ENCODE data around the gene PRTN3. TPM values are rescaled to one million over a fixed set of nuclear protein-coding genes. Genes with fewer than 3 reads are reported as not detected.

The PRTN3 gene
- total RNA-seq, 4 donors from 2014 or later, result not detected

DNA sequence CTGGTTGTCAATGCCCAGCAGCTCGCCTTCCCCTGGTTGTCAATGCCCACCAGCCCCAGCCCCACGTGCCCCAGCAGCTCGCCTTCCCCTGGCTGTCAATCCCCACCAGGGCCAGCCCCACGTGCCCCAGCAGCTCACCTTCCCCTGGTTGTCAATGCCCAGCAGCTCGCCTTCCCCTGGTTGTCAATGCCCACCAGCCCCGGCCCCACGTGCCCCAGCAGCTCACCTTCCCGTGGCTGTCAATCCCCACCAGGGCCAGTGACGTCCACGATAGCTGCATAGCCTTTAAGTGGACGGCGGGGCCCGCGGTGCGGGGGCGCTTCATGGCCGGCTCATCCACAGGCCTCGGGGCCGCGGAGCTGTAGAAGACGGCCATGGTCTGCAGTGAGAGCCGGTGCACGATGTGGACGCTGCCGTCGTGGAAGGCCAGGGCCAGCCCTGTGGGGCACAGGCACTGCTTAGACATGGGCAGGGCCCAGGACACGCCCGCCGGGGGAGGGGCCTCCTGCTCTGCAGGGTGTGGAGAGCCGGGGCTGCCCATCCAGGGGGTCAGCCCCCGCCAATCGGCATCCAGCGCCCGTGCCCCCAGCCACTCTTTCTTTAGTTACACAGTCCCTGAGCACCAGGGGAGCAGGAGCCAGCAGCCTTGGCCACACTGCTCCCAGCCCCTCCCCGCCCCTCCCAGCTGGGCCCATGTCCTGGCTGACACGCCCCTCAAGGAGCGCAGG is 39.1 kb downstream of the PRTN3 start:
- Histone ChIP-seq H3K9me3 (no peaks in the 10 kb centered on the region), H3K36me3 (peaks cover 88% of the 10 kb centered on the region), H3K27ac (no peak overlapping the region), H3K4me1 (peaks cover 10% of the 10 kb centered on the region), H3K4me3 (no peak overlapping the region), H3K27me3 (no peaks in the 10 kb centered on the region)
- no peak for DNase-seq (ENCODE audit: low spot score in 2 of 2)
- 89% methylated on average over 11 of the region's 37 CpGs for WGBS
- no peak for TF ChIP-seq EP300 (IDR thresholded peaks at IDR 0.05)
- TF ChIP-seq POLR2AphosphoS5 (IDR thresholded peaks at IDR 0.05), result no peak
- TF ChIP-seq, protein P1, sequence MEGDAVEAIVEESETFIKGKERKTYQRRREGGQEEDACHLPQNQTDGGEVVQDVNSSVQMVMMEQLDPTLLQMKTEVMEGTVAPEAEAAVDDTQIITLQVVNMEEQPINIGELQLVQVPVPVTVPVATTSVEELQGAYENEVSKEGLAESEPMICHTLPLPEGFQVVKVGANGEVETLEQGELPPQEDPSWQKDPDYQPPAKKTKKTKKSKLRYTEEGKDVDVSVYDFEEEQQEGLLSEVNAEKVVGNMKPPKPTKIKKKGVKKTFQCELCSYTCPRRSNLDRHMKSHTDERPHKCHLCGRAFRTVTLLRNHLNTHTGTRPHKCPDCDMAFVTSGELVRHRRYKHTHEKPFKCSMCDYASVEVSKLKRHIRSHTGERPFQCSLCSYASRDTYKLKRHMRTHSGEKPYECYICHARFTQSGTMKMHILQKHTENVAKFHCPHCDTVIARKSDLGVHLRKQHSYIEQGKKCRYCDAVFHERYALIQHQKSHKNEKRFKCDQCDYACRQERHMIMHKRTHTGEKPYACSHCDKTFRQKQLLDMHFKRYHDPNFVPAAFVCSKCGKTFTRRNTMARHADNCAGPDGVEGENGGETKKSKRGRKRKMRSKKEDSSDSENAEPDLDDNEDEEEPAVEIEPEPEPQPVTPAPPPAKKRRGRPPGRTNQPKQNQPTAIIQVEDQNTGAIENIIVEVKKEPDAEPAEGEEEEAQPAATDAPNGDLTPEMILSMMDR (IDR thresholded peaks at IDR 0.05), result no peak
- TF ChIP-seq POLR2A (IDR thresholded peaks at IDR 0.05), result no peak

DNA sequence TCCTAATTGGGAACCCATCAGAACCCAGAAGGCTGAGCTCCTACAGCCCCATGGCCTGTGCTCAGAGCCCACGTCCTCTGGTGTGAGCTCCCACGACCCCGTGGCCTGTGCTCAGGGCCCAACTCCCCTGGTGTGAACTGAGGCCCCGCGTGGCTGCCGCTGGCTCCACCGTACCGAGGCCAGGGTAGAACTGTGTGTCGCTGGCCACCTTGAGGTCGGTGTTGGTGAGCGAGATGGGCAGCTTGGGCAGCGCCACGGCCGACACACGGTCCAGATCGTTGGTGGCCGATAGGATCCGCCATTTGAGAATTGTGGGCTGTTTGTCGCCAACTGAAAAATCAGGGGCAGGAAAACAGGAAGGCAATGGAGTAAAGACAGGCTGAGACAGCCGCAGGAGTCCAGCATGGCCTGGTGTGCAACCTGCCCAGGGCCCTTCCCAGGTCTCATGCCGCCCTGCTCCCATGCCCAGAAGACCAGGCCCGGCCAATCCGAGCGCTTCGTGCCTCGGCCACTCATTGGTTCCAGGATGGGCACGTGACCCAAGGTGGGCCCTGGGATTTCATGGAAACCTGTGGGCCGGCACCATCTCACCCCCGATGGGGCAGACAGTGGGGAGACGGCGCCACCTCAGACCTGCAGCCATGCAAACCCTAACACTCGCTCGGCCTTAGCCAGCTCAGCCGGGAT is 40.7 kb downstream of the PRTN3 start:
- Histone ChIP-seq H3K36me3 (peaks cover 88% of the 10 kb centered on the region), H3K4me3 (no peak overlapping the region), H3K27me3 (no peaks in the 10 kb centered on the region), H3K9me3 (no peaks in the 10 kb centered on the region), H3K27ac (no peak overlapping the region), H3K4me1 (peaks cover 9% of the 10 kb centered on the region)
- TF ChIP-seq POLR2A (IDR thresholded peaks at IDR 0.05) (no peak), POLR2AphosphoS5 (IDR thresholded peaks at IDR 0.05) (no peak), EP300 (IDR thresholded peaks at IDR 0.05) (no peak)
- TF ChIP-seq, protein P1 (IDR thresholded peaks at IDR 0.05), result no peak
- DNase-seq (ENCODE audit: low spot score in 2 of 2), result no peak
- 99% methylated on average over 17 of the region's 34 CpGs for WGBS

DNA sequence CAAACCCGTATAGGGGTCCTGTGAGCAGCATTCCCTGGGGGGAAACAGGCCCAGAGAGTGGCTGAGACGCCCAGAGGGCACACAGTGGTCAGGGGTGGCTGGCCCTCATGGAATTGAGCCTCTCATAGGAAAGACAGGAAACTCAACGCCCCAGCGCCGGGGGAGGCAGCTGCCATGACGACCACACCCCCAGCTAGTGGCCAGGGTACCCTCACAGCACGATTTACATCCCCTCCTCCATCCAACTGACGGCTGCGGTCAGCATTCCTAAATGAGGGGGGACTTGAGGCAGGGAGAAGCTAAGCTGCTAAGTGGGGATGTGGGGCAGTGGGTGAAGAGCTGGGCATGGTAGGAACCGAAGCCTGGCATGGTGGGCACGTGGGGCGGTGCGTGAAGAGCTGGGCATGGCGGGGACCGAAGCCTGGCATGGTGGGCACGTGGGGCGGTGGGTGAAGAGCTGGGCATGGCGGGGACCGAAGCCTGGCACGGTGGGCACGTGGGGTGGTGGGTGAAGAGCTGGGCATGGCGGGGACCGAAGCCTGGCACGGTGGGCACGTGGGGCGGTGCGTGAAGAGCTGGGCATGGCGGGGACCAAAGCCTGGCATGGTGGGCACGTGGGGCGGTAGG is 42.2 kb downstream of the PRTN3 start:
- no peak for TF ChIP-seq POLR2A (IDR thresholded peaks at IDR 0.05)
- TF ChIP-seq EP300 (IDR thresholded peaks at IDR 0.05), result no peak
- TF ChIP-seq POLR2AphosphoS5 (IDR thresholded peaks at IDR 0.05), result no peak
- TF ChIP-seq, protein P1 (IDR thresholded peaks at IDR 0.05), result no peak
- Histone ChIP-seq H3K4me1 (no peaks in the 10 kb centered on the region), H3K36me3 (peaks cover 86% of the 10 kb centered on the region), H3K9me3 (no peaks in the 10 kb centered on the region), H3K27me3 (no peaks in the 10 kb centered on the region), H3K4me3 (no peak overlapping the region), H3K27ac (no peak overlapping the region)
- DNase-seq (ENCODE audit: low spot score in 2 of 2), result no peak
- 88% methylated on average over 29 of the region's 30 CpGs for WGBS

DNA sequence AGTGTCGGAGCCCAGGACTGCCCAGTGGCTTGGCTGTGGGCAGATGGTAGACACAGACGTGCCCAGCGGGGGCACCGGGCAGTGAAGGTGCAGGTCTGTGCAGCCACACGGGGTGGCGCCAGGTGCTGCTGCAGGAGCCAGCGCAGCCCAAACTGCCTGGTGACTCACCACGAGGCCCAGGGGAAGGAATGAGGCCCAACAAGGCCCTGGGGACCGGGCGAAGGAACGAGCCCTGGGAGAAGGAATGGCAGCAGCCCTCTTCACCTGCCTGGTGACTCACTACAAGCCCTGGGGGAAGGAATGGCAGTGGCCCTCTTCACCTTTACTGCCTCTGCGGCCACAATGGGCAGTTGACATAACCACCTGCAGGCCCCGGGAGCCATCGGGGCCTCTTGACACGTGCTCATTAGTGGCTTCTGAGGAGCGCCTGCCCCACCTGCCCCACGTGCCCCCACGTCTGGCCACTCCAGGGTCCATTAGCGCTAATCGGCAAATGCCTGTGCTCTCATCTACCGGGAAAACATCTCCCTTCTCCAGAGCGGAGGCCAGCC is 42.9 kb downstream of the PRTN3 start:
- no peak for DNase-seq (ENCODE audit: low spot score in 2 of 2)
- peaks cover 91% of the 10 kb centered on the region for H3K36me3 ChIP-seq
- 87% methylated on average over 22 of the region's 22 CpGs for WGBS
- H3K27ac ChIP-seq, result no peak overlapping the region
- no peaks in the 10 kb centered on the region for H3K4me1 ChIP-seq
- H3K4me3 ChIP-seq, result no peak overlapping the region
- no peaks in the 10 kb centered on the region for H3K9me3 ChIP-seq
- no peaks in the 10 kb centered on the region for H3K27me3 ChIP-seq
- no peak for TF ChIP-seq POLR2A (IDR thresholded peaks at IDR 0.05)
- TF ChIP-seq, protein P1 (IDR thresholded peaks at IDR 0.05), result no peak
- TF ChIP-seq EP300 (IDR thresholded peaks at IDR 0.05), result no peak
- TF ChIP-seq POLR2AphosphoS5 (IDR thresholded peaks at IDR 0.05), result no peak

Data from suprapubic skin (tissue), 4 donors.